Medulla oblongata (tissue), 1 donor: ENCODE data around the gene FMO3.

Experiments
- DNase-seq: peaks from one replicate; pipeline ENCODE4 v3.0.0-alpha.2; 2015; ENCODE audit errors: extremely low spot score

The FMO3 gene

GRCh38 chr1:171159148-171159547 lies 68.4 kb downstream of the FMO3 start:
- DNase-seq: no peak

- DNase-seq: no peak
Measured at GRCh38 chr1:171160211-171160610, 69.5 kb downstream of the FMO3 start.

- DNase-seq: no peak
Measured at GRCh38 chr1:171160639-171161354, 70.1 kb downstream of the FMO3 start.

GRCh38 chr1:171161431-171161830 lies 70.7 kb downstream of the FMO3 start:
- DNase-seq: no peak

GRCh38 chr1:171166361-171166760 lies 75.7 kb downstream of the FMO3 start:
- no peak for DNase-seq
